ENCODE measurements around the gene CRYM. TPM values are rescaled to one million over a fixed set of nuclear protein-coding genes. Genes with fewer than 3 reads are reported as not detected.

Gene CRYM
- total RNA-seq, 2 experiments from 2014 or later = not detected

GRCh38 chr16:21224800-21225199 lies 53.3 kb downstream of the CRYM start:
- Mint-ChIP-seq H3K4me3 (no peak overlapping the region), H3K4me1 (ENCODE audit: low read depth) (peaks cover 7% of the 10 kb centered on the region), H3K27ac (no peak overlapping the region), H3K27me3 (peaks cover 56% of the 10 kb centered on the region), H3K9me3 (no peaks in the 10 kb centered on the region), H3K36me3 (ENCODE audit: low read depth) (no peaks in the 10 kb centered on the region)
- peak; percentile 80 for ATAC-seq
- DNase-seq = peak; percentile 51
- TF ChIP-seq CTCF (IDR thresholded peaks at IDR 0.05) = no peak
- ChIA-PET CTCF (no interaction called here), POLR2A (no interaction called here)
- intact Hi-C loops (cut with micrococcal nuclease) = no loop called here

GRCh38 chr16:21223787-21224186 lies 54.3 kb downstream of the CRYM start:
- Mint-ChIP-seq H3K4me1 (ENCODE audit: low read depth) (peaks cover 7% of the 10 kb centered on the region), H3K27ac (no peak overlapping the region), H3K9me3 (no peaks in the 10 kb centered on the region), H3K36me3 (ENCODE audit: low read depth) (no peaks in the 10 kb centered on the region), H3K4me3 (no peak overlapping the region), H3K27me3 (peaks cover 52% of the 10 kb centered on the region)
- DNase-seq = no peak
- ChIA-PET CTCF (no interaction called here), POLR2A (no interaction called here)
- no peak for ATAC-seq
- no peak for TF ChIP-seq CTCF (IDR thresholded peaks at IDR 0.05)
- intact Hi-C loops (cut with micrococcal nuclease) = no loop called here

GRCh38 chr16:21222495-21223337 lies 55.4 kb downstream of the CRYM start:
- ChIA-PET POLR2A (no interaction called here), CTCF (interaction anchor here (0.9 kb wide), 1 partner anchor 34 kb away, joined by 3 read pairs; no protein-coding TSS in a partner anchor)
- Mint-ChIP-seq H3K36me3 (ENCODE audit: low read depth) (no peaks in the 10 kb centered on the region), H3K27ac (no peak overlapping the region), H3K27me3 (peaks cover 43% of the 10 kb centered on the region), H3K4me1 (ENCODE audit: low read depth) (peaks cover 7% of the 10 kb centered on the region), H3K9me3 (no peaks in the 10 kb centered on the region), H3K4me3 (no peak overlapping the region)
- no peak for TF ChIP-seq CTCF (IDR thresholded peaks at IDR 0.05)
- ATAC-seq = no peak
- no peak for DNase-seq
- intact Hi-C loops (cut with micrococcal nuclease) = no loop called here

GRCh38 chr16:21219551-21219950 lies 58.5 kb downstream of the CRYM start:
- intact Hi-C loops (cut with micrococcal nuclease) = no loop called here
- Mint-ChIP-seq H3K4me1 (ENCODE audit: low read depth) (peaks cover under 1% of the 10 kb centered on the region), H3K27ac (no peak overlapping the region), H3K9me3 (no peaks in the 10 kb centered on the region), H3K4me3 (no peak overlapping the region), H3K36me3 (ENCODE audit: low read depth) (no peaks in the 10 kb centered on the region), H3K27me3 (peaks cover 28% of the 10 kb centered on the region)
- ChIA-PET POLR2A (no interaction called here), CTCF (no interaction called here)
- DNase-seq = no peak
- no peak for ATAC-seq
- no peak for TF ChIP-seq CTCF (IDR thresholded peaks at IDR 0.05)

GRCh38 chr16:21218153-21218552 lies 59.9 kb downstream of the CRYM start:
- DNase-seq (no peak), ATAC-seq (no peak)
- POLR2A ChIA-PET = no interaction called here
- peaks cover 23% of the 10 kb centered on the region for H3K27me3 Mint-ChIP-seq
- H3K4me3 Mint-ChIP-seq = no peak overlapping the region
- no peak overlapping the region for H3K27ac Mint-ChIP-seq
- intact Hi-C loops (cut with micrococcal nuclease) = no loop called here
- H3K4me1 Mint-ChIP-seq (ENCODE audit: low read depth) = no peaks in the 10 kb centered on the region
- TF ChIP-seq CTCF (IDR thresholded peaks at IDR 0.05) = no peak
- CTCF ChIA-PET = no interaction called here
- H3K36me3 Mint-ChIP-seq (ENCODE audit: low read depth) = no peaks in the 10 kb centered on the region
- no peaks in the 10 kb centered on the region for H3K9me3 Mint-ChIP-seq
